Astrocyte of the spinal cord (primary cell): ENCODE data around the gene RAMP3.

Experiments
- DNase-seq: peaks from one replicate; pipeline ENCODE4 v3.0.0; 2011; ENCODE audit warnings: low read depth, low spot score
- H3K4me3 ChIP-seq: 2 replicates; pipeline ENCODE4 v1.5.1; 2011; ENCODE audit warnings: low read depth, mild to moderate bottlenecking, low read length, moderate library complexity
- CTCF ChIP-seq: IDR thresholded peaks from 2 replicates; pipeline ENCODE4 v1.5.1; 2012; ENCODE audit warnings: low read depth, mild to moderate bottlenecking, low read length, inconsistent platforms
- in situ Hi-C: cut with HindIII; loops from 2 replicates; pipeline ENCODE4 v1.10.0; 2017; ENCODE audit warnings: low sequenced_read_pairs

RAMP3 gene

GRCh38 chr7:45177801-45178200, 20.2 kb downstream of the RAMP3 start:
- in situ Hi-C loops: no loop called here
- TF ChIP-seq CTCF: no peak
- H3K4me3 ChIP-seq: no peak overlapping the region
- no peak for DNase-seq

GRCh38 chr7:45178241-45179225, 20.9 kb downstream of the RAMP3 start:
- H3K4me3 ChIP-seq: no peak overlapping the region
- TF ChIP-seq CTCF: no peak
- no peak for DNase-seq
- in situ Hi-C loops: no loop called here

GRCh38 chr7:45179666-45180065, 22.1 kb downstream of the RAMP3 start:
- DNase-seq: no peak

GRCh38 chr7:45180084-45180986, 22.7 kb downstream of the RAMP3 start:
- no peak for TF ChIP-seq CTCF
- H3K4me3 ChIP-seq: no peak overlapping the region
- in situ Hi-C loops: no loop called here
- no peak for DNase-seq

More at GRCh38 chr7:45179666-45180065, 22.1 kb downstream of the RAMP3 start:
- TF ChIP-seq CTCF: no peak
- no peak overlapping the region for H3K4me3 ChIP-seq
- in situ Hi-C loops: no loop called here

GRCh38 chr7:45181286-45181960, 23.8 kb downstream of the RAMP3 start:
- DNase-seq: no peak
- in situ Hi-C loops: no loop called here
- no peak overlapping the region for H3K4me3 ChIP-seq
- TF ChIP-seq CTCF: no peak
